B cell (primary cell): ENCODE measurements around the gene STARD9. TPM values are rescaled to one million over a fixed set of nuclear protein-coding genes. Genes with fewer than 3 reads are reported as not detected.

Experiments used
- ATAC-seq: fragments of 200-7000 bp; cut with Tn5 transposase; one replicate; pipeline ENCODE4 v1.10.0; 2021; ENCODE audit warnings: low read depth, mild to moderate bottlenecking, moderate number of reproducible peaks, moderate library complexity
- CTCF ChIA-PET: fragments of 350-600 bp; sonication (Branson Sonifier 250); formaldehyde crosslinking; loops from one replicate; lab custom pipeline; 2021; ENCODE audit warnings: antibody characterized with exemption, inconsistent platforms; lab: Charles Lee
- POLR2A ChIA-PET: fragments of 350-600 bp; sonication (Branson Sonifier 250); formaldehyde crosslinking; loops from one replicate; lab custom pipeline; 2021; ENCODE audit warnings: antibody characterized with exemption; lab: Charles Lee
- DNase-seq: peaks from one replicate; pipeline ENCODE4 v3.0.0; 2013
- H2AFZ ChIP-seq: 2 replicates; pipeline ENCODE4 v1.6.1; 2012; ENCODE audit warnings: mild to moderate bottlenecking, low read depth, low read length; ENCODE audit not compliant: insufficient read depth, poor library complexity, severe bottlenecking
- H3K27ac ChIP-seq, 2 donors: 1 replicate in 1 of 2; 2 replicates in 1 of 2; pipeline ENCODE4 v1.5.1; 2012 to 2013; ENCODE audit warnings: low read length in 2 of 2, mild to moderate bottlenecking in 2 of 2, moderate library complexity in 1 of 2
- H3K27me3 ChIP-seq, 4 experiments: fragments of 200-600 bp in 1 of 4; sonication (generic) in 1 of 4; replicated peaks in 1 of 4; 1 replicate in 2 of 4; 2 replicates in 2 of 4; pipeline versions ENCODE4 v1.6.1 to v1.7.0; 2013 to 2016; ENCODE audit warnings: low read length in 3 of 4, mild to moderate bottlenecking in 2 of 4, mixed read lengths in 1 of 4, moderate library complexity in 1 of 4; ENCODE audit not compliant: insufficient read depth in 4 of 4, control insufficient read depth in 3 of 4; ENCODE audit errors: control extremely low read depth in 1 of 4
- H3K36me3 ChIP-seq, 2 experiments: replicated peaks in 1 of 2; 1 replicate in 1 of 2; 2 replicates in 1 of 2; pipeline versions ENCODE4 v1.6.1 to v1.7.1; 2013; ENCODE audit warnings: low read length in 1 of 2; ENCODE audit not compliant: insufficient read depth in 2 of 2, control insufficient read depth in 1 of 2; ENCODE audit errors: control extremely low read depth in 1 of 2, extremely low read depth in 1 of 2
- H3K4me1 ChIP-seq, 2 donors: fragments of 200-600 bp in 1 of 2; sonication (generic) in 1 of 2; 1 replicate in 1 of 2; 2 replicates in 1 of 2; pipeline versions ENCODE4 v1.5.1 to v1.6.1; 2013 to 2017; ENCODE audit warnings: low read length in 2 of 2; ENCODE audit not compliant: control insufficient read depth in 2 of 2, insufficient read depth in 2 of 2
- H3K4me2 ChIP-seq: replicated peaks from 2 replicates; pipeline ENCODE3; 2012; ENCODE audit warnings: mild to moderate bottlenecking, low read depth, low read length; ENCODE audit not compliant: poor library complexity, severe bottlenecking
- H3K4me3 ChIP-seq, 5 experiments: fragments of 200-600 bp in 1 of 5; sonication (generic) in 1 of 5; 1 replicate in 3 of 5; 2 replicates in 2 of 5; pipeline versions ENCODE4 v1.5.1 to v1.7.0; 2011 to 2016; ENCODE audit warnings: low read length in 4 of 5, mild to moderate bottlenecking in 4 of 5, low read depth in 2 of 5, control low read depth in 1 of 5, moderate library complexity in 1 of 5; ENCODE audit not compliant: insufficient read depth in 1 of 5; ENCODE audit errors: control extremely low read depth in 1 of 5, extremely low read depth in 1 of 5
- H3K79me2 ChIP-seq: fragments of 200-600 bp; sonication (generic); one replicate; pipeline ENCODE4 v1.6.0; 2016; ENCODE audit warnings: low read length; ENCODE audit not compliant: control insufficient read depth, insufficient read depth
- H3K9ac ChIP-seq: fragments of 200-600 bp; sonication (generic); 2 replicates; pipeline ENCODE4 v1.6.1; 2017; ENCODE audit warnings: mild to moderate bottlenecking, low read length, moderate library complexity
- H3K9me3 ChIP-seq, 3 donors: one replicate each; pipeline versions ENCODE4 v1.6.1 to v1.7.1; 2013; ENCODE audit warnings: low read length in 2 of 3; ENCODE audit not compliant: control insufficient read depth in 2 of 3, insufficient read depth in 1 of 3; ENCODE audit errors: control extremely low read depth in 1 of 3
- H4K20me1 ChIP-seq: 2 replicates; pipeline ENCODE4 v1.6.0; 2012; ENCODE audit warnings: mild to moderate bottlenecking, low read length; ENCODE audit not compliant: insufficient read depth, control insufficient read depth, poor library complexity, severe bottlenecking
- H3K27ac Mint-ChIP-seq: one replicate; pipeline ENCODE4 v1.8.0; 2021; ENCODE audit warnings: mixed read lengths
- H3K27me3 Mint-ChIP-seq: one replicate; pipeline ENCODE4 v1.8.0; 2021; ENCODE audit warnings: mixed read lengths
- H3K4me1 Mint-ChIP-seq: one replicate; pipeline ENCODE4 v1.8.0; 2021; ENCODE audit warnings: mixed read lengths
- H3K4me3 Mint-ChIP-seq: one replicate; pipeline ENCODE4 v1.8.0; 2021; ENCODE audit warnings: mixed read lengths
- H3K9me3 Mint-ChIP-seq: one replicate; pipeline ENCODE4 v1.8.0; 2022; ENCODE audit warnings: mixed read lengths; ENCODE audit not compliant: insufficient read depth
- CTCF ChIP-seq: fragments of 200-600 bp; IDR thresholded peaks from one replicate; pipeline ENCODE4 v1.8.0; 2022; ENCODE audit warnings: antibody characterized with exemption, mild to moderate bottlenecking
- EZH2 ChIP-seq: IDR thresholded peaks from 2 replicates; pipeline ENCODE4 v1.6.1; 2012; ENCODE audit warnings: borderline replicate concordance, low read depth, mild to moderate bottlenecking, moderate library complexity, low read length; ENCODE audit not compliant: insufficient read depth, poor library complexity, severe bottlenecking
- WGBS: methylation state at CpG from one replicate; pipeline ENCODE4 v1.1.5; 2013; ENCODE audit warnings: missing lambda C conversion rate; ENCODE audit not compliant: insufficient coverage; 5-methylcytosine and 5-hydroxymethylcytosine counted together
- intact Hi-C: fragments of 100-400 bp; cut with micrococcal nuclease; formaldehyde crosslinking; loops from one replicate; pipeline ENCODE4 v1.10.0; 2022
- polyA plus RNA-seq: library from polyadenylated mRNA; depleted of rRNA; stranded (reverse); fragments of >200 nt; gene quantifications from 2 replicates; pipeline ENCODE4 v1.2.3, GENCODE V29; 2012
- total RNA-seq, 2 donors: library from RNA; stranded (reverse); fragments of 120-200 nt in 1 of 2; gene quantifications; 1 replicate in 1 of 2; 2 replicates in 1 of 2; pipeline versions ENCODE4 v1.2.3 to v1.2.4, GENCODE V29; 2013 to 2022

Gene STARD9
- total and polyA plus RNA-seq, 2 donors (not counting 1 experiment from before 2014, with no cell fraction given): 5.0 to 23.1 TPM

- Mint-ChIP-seq H3K4me3 (no peak overlapping the region), H3K4me1 (peaks cover 3% of the 10 kb centered on the region), H3K27me3 (no peaks in the 10 kb centered on the region), H3K9me3 (no peaks in the 10 kb centered on the region), H3K27ac (no peak overlapping the region)
- Histone ChIP-seq H2AFZ (no peak overlapping the region), H3K27ac (no peak overlapping the region), H3K4me3 (no peak overlapping the region), H3K27me3 (no peaks in the 10 kb centered on the region), H3K9me3 (no peaks in the 10 kb centered on the region), H3K36me3 (no peaks in the 10 kb centered on the region), H3K4me2 (no peak overlapping the region), H3K4me1 (peaks cover 0 to 7% of the 10 kb centered on the region in 2 donors), H3K79me2 (no peaks in the 10 kb centered on the region), H4K20me1 (no peaks in the 10 kb centered on the region), H3K9ac (no peak overlapping the region)
- ChIA-PET CTCF (interaction anchor here (0.5 to 0.7 kb wide), 2 partner anchors 86 to 679 kb away, joined by 3 to 4 read pairs; no protein-coding TSS in a partner anchor), POLR2A (interaction anchor here (0.5 kb wide), 1 partner anchor 25 kb away, joined by 4 read pairs; no protein-coding TSS in a partner anchor)
- no peak for ATAC-seq
- intact Hi-C loops: no loop called here
- 100% methylated on average over 1 of the region's 4 CpGs for WGBS
- DNase-seq: no peak
- TF ChIP-seq CTCF (no peak), EZH2 (no peak)
Measured at GRCh38 chr15:42619656-42620371, 44.4 kb downstream of the STARD9 start.

- no peak overlapping the region for H2AFZ ChIP-seq
- intact Hi-C loops: no loop called here
- ATAC-seq: no peak
- no peaks in the 10 kb centered on the region for H3K27me3 ChIP-seq
- no peaks in the 10 kb centered on the region for H3K79me2 ChIP-seq
- no peaks in the 10 kb centered on the region for H3K36me3 ChIP-seq
- TF ChIP-seq EZH2 (no peak), CTCF (no peak)
- no peak for DNase-seq
- POLR2A ChIA-PET: interaction anchor here (0.7 kb wide), 1 partner anchor 1221 kb away, joined by 5 read pairs; no protein-coding TSS in a partner anchor
- no peaks in the 10 kb centered on the region for H3K27me3 Mint-ChIP-seq
- no peaks in the 10 kb centered on the region for H4K20me1 ChIP-seq
- H3K4me3 Mint-ChIP-seq: no peak overlapping the region
- CTCF ChIA-PET: interaction anchor here (0.6 kb wide), 1 partner anchor 30 kb away, joined by 3 read pairs; no protein-coding TSS in a partner anchor
- H3K27ac ChIP-seq: no peak overlapping the region
- H3K4me1 ChIP-seq: peaks cover 0 to 7% of the 10 kb centered on the region in 2 donors
- 100% methylated on average over 1 of the region's 1 CpG for WGBS
- no peak overlapping the region for H3K4me3 ChIP-seq
- H3K9me3 Mint-ChIP-seq: no peaks in the 10 kb centered on the region
- no peak overlapping the region for H3K4me2 ChIP-seq
- peaks cover 3% of the 10 kb centered on the region for H3K4me1 Mint-ChIP-seq
- H3K9ac ChIP-seq: no peak overlapping the region
- peaks cover 0 to 3% (median 0%) of the 10 kb centered on the region in 3 donors for H3K9me3 ChIP-seq
- H3K27ac Mint-ChIP-seq: no peak overlapping the region
Measured at GRCh38 chr15:42621386-42621785, 46.0 kb downstream of the STARD9 start.
